Measurements from ENCODE around the gene SMTNL2.
"Not testable (repeated sequence)": the region's sequence is repeated elsewhere in the genome, so short reads cannot be mapped to it uniquely, and the experiment has no call there.

Gene SMTNL2

GRCh38 chr17:4602041-4602440, 17.7 kb downstream of the SMTNL2 start:
- no peak for DNase-seq (ENCODE audit: low spot score)

- DNase-seq (ENCODE audit: low spot score): no peak
These were observed 19.8 kb downstream of the SMTNL2 start for GRCh38 chr17:4604111-4604644.

GRCh38 chr17:4604736-4605135, 20.4 kb downstream of the SMTNL2 start:
- DNase-seq (ENCODE audit: low spot score): not testable (repeated sequence)

- peak; percentile 79 for DNase-seq (ENCODE audit: low spot score)
These were observed 21.5 kb downstream of the SMTNL2 start for GRCh38 chr17:4605826-4606225.

GRCh38 chr17:4607261-4607741, 23.0 kb downstream of the SMTNL2 start:
- DNase-seq (ENCODE audit: low spot score): no peak

GRCh38 chr17:4607773-4608187, 23.5 kb downstream of the SMTNL2 start:
- peak; percentile 66 for DNase-seq (ENCODE audit: low spot score)

- no peak for DNase-seq (ENCODE audit: low spot score)
These were observed 25.4 kb downstream of the SMTNL2 start for GRCh38 chr17:4609761-4610160.

- no peak for DNase-seq (ENCODE audit: low spot score)
These were observed 25.8 kb downstream of the SMTNL2 start for GRCh38 chr17:4610162-4610561.

GRCh38 chr17:4610656-4611055, 26.3 kb downstream of the SMTNL2 start:
- no peak for DNase-seq (ENCODE audit: low spot score)

GRCh38 chr17:4616476-4616875, 32.1 kb downstream of the SMTNL2 start:
- no peak for DNase-seq (ENCODE audit: low spot score)

- DNase-seq (ENCODE audit: low spot score): no peak
These were observed 32.8 kb downstream of the SMTNL2 start for GRCh38 chr17:4617090-4617489.

- no peak for DNase-seq (ENCODE audit: low spot score)
These were observed 33.4 kb downstream of the SMTNL2 start for GRCh38 chr17:4617590-4618351.

GRCh38 chr17:4620531-4621101, 36.3 kb downstream of the SMTNL2 start:
- DNase-seq (ENCODE audit: low spot score): no peak

GRCh38 chr17:4622375-4622774, 38.0 kb downstream of the SMTNL2 start:
- no peak for DNase-seq (ENCODE audit: low spot score)

GRCh38 chr17:4623249-4623648, 38.9 kb downstream of the SMTNL2 start:
- no peak for DNase-seq (ENCODE audit: low spot score)

- DNase-seq (ENCODE audit: low spot score): not testable (repeated sequence)
These were observed 40.2 kb downstream of the SMTNL2 start for GRCh38 chr17:4624451-4624911.

- DNase-seq (ENCODE audit: low spot score): no peak
These were observed 40.9 kb downstream of the SMTNL2 start for GRCh38 chr17:4625181-4625617.

GRCh38 chr17:4626734-4627256, 42.5 kb downstream of the SMTNL2 start:
- DNase-seq (ENCODE audit: low spot score): no peak

GRCh38 chr17:4631431-4631830, 47.1 kb downstream of the SMTNL2 start:
- DNase-seq (ENCODE audit: low spot score): no peak

- DNase-seq (ENCODE audit: low spot score): no peak
These were observed 47.7 kb downstream of the SMTNL2 start for GRCh38 chr17:4631836-4632580.

GRCh38 chr17:4632581-4632920, 48.2 kb downstream of the SMTNL2 start:
- no peak for DNase-seq (ENCODE audit: low spot score)

GRCh38 chr17:4633643-4634042, 49.3 kb downstream of the SMTNL2 start:
- DNase-seq (ENCODE audit: low spot score): no peak
